ENCODE data around the gene EXOC5.

The EXOC5 gene, protein sequence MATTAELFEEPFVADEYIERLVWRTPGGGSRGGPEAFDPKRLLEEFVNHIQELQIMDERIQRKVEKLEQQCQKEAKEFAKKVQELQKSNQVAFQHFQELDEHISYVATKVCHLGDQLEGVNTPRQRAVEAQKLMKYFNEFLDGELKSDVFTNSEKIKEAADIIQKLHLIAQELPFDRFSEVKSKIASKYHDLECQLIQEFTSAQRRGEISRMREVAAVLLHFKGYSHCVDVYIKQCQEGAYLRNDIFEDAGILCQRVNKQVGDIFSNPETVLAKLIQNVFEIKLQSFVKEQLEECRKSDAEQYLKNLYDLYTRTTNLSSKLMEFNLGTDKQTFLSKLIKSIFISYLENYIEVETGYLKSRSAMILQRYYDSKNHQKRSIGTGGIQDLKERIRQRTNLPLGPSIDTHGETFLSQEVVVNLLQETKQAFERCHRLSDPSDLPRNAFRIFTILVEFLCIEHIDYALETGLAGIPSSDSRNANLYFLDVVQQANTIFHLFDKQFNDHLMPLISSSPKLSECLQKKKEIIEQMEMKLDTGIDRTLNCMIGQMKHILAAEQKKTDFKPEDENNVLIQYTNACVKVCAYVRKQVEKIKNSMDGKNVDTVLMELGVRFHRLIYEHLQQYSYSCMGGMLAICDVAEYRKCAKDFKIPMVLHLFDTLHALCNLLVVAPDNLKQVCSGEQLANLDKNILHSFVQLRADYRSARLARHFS

DNA sequence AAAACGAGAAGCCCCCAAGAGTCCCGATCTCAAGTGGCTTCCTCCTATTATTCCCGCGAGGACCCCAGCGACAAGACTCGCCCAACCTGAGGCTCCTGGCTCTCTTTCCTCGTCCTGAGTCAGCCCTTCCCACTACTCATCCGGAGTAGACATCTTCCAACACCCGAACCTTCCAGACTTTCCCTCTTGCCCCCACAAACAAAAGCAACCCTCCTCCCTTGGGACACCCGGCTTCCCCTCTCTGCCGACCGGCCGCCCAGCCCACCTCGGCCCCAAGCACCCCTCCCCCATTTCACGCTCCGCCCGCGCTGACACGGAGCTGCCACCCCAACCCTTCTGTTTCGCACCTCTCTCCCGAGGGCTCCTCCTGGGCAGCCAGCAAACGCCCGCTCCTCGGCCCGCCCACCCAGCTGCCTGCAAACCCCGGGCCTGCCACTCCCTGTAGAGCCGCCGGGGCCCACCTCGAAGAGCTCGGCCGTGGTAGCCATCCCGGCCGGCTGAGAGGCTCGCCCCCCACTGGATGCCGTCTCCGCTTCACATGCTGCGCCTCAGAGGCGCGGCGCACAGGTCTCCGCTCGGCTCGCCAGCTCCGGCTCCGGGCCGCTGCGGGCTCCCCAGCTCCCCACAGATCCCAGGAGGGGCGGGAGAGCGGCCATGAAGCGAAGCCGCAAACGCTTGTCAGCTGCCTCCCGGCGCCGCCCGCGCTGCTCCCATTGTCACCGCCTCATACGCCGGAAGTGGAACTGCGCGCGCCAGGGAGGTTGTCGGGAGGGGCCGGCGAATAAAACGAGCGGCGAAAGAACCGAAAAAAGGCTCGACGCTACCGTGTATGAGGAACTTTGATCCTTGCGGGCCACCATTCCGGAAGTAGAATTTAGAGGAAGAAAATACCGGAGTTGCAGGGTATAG is at the start of gene EXOC5, which contains the start of gene AP5M1:
TSS of gene EXOC5 (minus strand) at position 745 of the 909 bp plus-strand sequence. CDS start at position 488, 257 bp downstream.
TSS of gene AP5M1 (plus strand) at position 811 of the 909 bp plus-strand sequence. CDS start 344 bp downstream, outside the sequence.
- peak; percentile 94 to 96 for DNase-seq

DNA sequence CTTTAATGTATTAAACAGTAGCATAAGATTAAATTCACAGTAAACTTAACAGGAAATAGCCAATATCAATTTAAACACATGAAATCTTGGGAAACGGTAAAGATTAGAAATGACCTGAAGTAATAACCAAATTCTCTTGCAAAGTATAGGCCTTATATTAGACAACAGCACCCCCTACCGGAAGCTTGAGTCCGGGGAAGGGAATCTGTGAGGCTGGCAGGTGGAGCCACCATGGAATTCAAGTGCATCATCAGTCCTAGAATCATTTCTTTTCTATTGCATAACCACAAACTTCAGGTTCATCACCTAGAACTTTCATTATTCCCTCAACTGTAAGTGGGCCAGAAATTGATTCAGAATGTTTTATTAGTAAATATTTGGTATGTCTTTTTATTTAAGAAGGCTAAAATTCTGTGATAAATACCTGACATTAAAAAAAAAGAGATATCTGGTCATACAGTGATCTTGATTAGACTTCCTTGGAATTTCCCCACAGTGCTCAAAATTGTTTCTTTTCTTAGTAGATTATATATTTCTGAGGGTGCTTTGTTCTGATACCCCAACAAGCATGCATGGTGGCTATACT is 48.6 kb upstream of the EXOC5 start:
- DNase-seq = peak; percentile 50 to 88

DNA sequence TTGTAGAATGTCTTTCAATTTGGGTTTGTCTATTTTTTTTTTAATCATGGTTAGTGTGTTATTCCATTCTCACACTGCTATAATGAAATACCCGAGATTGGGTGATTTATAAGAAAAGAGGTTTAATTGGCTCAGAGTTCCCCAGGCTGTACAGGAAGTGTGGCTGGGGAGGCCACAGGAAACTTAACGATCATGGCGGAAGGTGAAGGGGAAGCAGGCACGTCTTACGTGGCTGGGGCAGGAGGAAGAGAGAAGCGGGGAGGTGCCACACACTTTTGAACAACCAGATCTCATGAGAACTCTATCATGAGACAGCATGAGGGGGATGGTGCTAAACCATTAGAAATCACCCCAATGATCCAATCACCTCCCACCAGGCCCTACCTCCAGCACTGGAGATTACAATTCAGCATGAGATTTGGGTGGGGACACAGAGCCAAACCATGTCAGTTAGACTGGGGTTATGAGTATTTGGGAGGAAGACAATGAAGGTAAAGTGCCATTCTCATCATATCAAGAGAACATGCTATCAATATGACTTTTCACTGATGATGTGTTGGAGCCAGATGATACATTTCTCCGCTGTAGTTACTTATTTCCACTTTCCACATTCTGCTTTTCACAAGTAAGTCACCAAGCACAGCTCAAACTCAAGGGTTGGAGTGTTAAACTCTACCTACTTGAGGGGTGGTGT is 45.8 kb upstream of the EXOC5 start:
- no peak for DNase-seq

DNA sequence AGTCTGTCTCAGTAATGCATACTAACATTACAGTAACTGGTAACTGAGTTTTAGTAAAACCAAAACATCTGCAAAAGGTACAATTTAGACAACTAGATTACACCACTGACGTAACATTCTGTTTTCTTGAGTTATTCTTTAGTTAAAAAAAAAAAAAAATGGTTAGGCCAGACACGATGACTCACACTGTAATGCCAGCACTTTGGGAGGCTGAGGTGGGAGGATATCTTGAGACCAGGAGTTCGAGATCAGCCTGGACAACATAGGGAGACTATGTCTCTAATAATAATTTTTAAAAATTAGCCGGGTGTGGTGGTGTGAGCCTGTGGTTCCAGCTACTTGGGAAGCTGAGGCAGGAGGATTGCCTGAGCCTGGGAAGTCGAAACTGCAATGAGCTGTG is 34.2 kb upstream of the EXOC5 start:
- no peak for DNase-seq

DNA sequence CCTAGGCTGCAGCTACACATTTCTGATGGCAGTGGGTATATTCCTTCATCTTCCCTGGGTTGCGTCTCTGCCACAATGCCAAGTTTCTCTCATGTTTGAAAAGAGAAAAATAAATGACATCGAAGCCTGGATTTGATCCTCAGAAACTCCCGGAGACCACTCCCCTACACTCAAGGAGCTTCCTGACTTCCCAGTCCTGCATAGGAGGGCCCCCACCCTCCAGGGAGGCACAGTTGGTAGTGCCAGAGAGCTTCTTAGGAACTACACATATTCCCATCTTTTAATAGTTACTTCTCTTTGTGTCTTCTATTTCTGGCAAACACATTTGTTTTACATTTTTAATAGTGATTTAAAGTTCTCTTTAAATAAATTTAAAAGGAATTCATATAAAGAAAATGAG is 30.8 kb upstream of the EXOC5 start:
- no peak for DNase-seq

DNA sequence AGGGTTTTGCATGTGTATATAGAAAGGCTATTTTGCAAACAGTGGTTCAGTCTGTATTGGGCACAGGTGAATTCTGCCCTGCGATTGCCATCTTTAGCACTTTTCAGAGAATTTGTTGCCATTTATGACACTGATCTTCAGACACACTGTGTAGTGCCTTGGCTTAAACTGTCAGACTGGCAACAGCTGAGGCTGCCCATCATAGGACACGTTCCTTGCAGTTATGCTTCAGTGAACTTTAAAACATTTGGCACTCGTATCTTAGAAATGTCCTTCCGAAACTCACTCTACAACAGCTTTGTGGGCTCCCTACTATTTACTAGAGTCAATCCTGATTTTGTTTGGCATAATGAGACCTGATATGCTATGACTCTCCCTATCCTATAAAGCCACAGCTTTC is 29.1 kb upstream of the EXOC5 start:
- no peak for DNase-seq

DNA sequence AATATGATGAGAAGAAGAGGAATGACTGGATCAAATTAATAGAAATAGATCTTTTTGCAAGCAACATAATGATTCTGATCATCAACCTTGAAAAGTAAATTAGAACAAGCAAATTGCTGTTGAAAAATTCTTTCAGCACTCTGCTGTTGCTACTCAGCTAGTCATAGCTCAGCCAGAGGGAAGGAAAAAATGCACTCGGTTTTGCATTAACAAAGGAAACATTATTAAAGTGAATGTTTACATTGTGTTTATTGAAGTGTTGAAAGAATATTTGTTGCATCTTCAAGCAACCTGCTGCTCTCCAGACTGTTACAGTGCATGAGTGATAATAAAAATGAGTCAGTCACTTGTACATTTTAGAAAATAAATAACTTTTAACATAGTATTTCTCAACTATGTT is 26.5 kb upstream of the EXOC5 start:
- DNase-seq = no peak

DNA sequence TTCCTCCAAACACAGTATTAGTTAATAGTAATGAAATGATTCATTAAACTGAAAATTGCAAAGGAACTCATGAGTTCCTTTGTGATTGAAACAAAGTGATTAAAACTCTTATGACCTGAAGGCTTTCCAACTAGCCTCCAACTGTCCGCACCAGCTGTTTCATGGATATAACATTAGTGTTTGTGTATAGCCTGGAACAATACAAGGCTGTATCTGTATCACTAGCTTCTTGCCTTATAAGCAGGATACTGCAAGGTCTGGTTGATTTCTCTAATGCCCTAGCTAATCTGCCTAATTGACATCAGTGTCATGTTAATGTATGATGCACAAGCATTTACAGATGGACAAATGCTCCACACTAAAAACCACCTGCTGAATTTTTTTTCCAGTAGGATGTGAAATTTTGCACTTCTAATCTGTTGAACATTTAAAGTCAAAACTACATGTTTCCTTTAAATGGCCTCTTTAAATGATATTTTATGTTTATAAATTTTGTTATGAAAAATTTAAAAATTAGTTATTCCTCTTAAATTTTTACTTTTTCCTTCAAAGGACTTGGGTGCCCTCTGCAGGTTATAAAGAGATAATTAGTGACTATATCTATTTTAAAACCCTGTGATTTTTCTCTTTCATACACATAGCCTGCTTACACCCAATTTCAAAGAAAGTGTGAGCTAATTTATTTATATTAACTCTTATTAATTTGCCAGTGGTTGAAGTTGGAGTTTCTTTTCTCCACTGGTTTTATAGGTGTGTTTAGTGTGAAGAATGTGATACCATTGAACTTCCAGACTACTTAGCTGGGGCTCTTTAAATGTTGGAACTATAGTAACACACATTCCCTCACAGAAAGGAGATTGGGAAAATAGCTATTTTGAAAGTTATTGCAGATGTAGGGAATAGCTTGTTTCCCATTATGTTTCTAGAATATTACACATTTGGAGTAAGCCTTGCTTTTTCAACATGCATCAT is 25.4 kb upstream of the EXOC5 start:
- DNase-seq = no peak

DNA sequence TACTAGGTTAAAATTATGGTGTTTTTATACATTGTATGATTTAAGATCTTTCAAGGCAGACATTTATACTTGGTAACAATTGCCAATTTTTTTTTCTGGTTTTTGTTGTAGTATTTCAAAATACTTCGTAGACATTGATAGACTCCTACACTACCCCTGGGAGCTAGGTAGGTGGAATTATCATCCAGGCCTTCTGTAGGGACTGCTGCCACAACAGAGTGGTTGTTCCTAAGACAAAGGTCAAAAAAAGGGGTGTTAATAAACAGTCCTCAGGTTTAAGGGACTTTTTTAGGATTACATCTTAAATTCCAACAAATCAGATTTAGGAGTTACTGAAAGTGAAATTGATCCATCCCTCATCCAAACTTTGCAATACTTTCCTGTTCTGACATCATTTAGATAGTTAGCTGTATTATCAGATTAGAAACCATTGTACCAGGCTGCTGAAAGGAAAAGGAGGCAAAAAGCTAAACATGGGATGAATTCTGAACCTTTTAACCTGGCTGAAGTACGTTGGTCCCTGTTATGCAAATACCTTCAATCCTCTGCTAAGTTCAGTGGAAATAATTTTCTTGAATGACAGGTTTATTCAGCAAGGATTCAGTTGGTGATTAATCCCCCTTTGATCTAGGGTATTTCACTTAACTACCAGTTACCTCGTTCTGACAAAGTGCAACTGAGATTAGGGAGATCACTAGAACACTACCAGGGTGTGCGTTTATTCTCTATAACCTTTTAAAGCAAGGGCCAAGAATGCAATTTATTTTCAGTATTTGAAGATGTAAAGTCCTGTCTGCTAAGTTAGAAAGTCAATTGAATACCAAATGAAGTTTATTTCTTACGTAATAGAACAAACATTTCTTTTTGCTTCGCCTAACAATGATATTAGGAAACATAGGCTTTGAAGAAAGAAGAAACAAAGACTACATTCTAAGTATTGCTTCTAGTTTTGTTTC is 23.3 kb upstream of the EXOC5 start:
- no peak for DNase-seq

DNA sequence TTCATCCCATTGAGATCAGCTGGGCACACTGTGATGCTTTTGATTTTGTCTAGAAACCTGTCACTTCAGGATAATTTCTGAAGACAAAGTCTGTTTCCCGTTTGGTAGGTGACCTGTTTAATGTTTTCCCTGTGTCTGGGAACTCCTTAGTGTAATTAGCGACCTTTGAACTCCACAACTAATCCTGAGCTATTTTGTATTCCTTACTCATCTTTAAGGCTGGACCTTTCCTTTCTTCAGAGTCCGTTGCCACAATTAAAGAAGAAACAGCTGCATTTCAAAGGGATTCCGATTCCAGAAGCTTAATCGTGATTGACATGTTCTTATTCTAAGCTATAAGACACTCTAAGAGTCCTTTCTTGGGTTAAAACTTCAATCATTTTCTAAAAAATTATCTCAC is 22.0 kb upstream of the EXOC5 start:
- no peak for DNase-seq

DNA sequence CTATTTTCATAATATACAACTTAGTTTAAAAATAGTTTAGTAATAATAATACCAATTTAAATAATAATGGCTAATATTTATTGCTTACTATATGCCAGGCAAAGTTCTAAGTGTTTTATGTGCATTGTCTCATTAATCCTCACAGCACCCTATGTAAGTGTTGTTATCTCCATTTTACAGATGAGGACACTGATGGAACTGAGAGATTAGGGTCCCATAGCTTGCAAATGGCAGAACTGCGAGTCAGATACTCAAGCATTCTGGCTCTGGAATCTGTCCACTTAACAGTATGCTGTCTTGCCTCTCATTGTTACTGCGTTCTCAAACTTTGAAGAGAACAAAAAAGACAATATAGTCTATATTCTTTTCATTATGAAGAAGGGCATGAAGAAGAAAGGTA is 19.0 kb upstream of the EXOC5 start:
- no peak for DNase-seq

DNA sequence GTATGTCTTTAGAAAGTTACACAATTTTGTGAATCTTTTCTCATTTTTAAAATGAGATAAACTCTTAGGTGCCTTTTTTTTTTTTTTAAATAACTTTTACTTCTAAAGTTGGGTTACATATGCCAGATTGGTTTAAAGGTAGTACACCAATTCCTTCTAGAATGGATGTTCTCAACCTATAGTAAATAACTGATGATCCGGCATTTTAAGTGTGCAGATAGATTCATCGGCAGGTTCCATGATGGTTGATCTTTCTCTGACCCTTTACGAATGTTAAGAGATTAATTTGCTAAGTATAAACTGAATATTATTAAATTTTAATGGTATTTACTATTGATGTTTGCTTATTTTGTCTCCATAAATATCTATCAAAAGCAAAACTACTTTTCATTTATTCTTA is 8.4 kb upstream of the EXOC5 start:
- no peak for DNase-seq

DNA sequence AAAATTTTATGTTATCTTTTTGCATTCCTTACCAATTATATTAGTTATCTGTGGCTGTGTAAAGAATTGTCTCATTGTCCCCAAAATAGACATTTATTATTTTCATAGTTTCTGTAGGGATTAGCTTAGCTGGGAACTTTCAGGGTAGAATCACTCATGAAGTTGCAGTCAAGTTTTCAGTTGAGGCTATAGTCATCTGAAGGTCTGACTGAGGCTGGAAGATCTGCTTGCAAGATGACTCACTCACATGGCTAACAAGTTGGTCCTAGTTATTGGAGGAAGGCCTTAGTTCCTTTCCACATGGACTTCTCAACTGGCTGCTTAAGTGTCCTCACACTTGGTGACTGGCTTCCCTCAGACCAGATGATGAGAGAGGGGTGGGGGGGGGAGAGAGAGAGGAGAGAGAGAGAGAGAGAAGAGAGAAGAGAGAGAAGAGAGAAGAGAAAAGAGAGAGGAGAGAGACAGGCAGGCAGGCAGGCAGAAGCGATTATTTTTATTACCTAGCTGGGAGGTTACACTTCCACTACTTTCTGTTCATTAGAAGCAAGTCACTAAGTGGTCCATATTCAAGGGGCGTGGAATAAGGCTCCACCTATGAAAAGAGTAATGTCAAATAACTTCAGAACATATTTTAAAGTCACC is 6.4 kb upstream of the EXOC5 start:
- no peak for DNase-seq

DNA sequence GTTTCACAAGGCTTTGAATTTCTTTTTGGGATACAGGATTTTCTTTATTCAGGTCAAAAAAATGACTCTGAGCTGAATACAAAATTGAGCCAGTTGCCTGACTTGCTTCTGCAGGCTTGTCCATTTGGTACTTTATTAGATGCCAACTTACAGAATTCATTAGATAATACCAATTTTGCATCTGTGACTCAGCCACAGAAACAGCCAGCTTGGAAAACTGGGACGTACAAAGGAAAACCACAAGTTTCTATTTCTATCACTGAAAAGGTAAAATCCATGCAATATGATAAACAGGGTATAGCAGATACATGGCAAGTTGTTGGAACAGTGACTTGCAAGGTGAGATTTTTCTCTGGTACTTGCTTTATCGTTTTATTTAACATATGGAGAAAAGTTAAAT is 5.8 kb upstream of the EXOC5 start:
- no peak for DNase-seq

DNA sequence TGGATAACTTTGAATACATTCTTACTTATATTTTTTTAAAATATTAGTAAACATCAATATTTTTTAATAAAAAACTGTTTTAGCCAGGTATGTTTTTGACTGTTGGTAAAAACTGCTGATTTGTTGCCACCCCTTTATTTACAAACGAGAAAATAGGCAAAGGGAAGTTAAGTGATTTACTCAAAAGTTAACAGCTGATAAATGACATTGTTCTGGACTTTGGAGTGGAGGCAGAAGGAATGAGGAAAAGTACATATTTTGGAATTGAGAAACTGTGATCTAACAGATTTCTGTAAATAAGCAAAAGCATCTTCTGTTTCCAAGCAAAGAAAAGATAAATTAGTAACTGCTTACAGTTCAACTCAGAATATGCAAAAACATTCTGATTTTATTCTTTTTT is 4.5 kb upstream of the EXOC5 start:
- DNase-seq = no peak

DNA sequence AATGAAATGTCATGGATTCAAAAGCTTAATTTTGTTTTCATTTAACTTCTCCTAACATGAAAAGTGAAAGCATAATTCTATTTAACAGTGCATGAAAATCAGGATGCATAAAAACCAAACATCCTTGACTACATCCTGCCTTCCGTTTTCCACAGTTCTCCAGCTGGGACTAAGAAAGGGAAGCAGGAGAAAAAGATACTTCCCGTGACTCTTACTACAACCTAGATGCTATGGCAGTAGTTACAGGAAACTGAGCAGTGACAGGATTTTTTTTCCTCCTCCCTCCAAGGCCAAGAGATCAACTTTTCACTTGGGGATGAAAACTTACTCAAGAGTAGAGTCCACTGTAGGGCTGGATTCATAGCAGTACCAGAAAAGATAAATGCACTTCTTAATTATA is 2.6 kb downstream of the EXOC5 start:
- DNase-seq = peak in 1 of 2 donors; percentile 27

DNA sequence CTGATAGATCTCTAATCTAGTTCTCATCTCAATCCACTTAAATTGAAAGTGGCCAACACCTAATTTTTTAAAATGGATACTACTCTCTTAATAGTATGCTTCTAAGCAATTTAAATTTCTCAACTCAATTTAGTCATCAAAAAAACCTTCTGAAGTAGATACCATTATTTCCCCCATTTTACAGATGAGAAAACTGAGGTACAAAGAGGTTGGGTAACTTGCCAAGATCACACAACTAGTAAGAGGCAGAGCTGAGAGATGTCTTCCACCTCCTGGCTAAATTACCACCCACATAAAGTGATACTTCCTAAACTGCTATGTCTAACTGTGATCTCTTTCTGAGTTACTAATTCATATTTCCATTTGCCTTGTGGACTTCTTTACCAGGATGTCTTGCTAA is 6.6 kb downstream of the EXOC5 start:
- DNase-seq = no peak

DNA sequence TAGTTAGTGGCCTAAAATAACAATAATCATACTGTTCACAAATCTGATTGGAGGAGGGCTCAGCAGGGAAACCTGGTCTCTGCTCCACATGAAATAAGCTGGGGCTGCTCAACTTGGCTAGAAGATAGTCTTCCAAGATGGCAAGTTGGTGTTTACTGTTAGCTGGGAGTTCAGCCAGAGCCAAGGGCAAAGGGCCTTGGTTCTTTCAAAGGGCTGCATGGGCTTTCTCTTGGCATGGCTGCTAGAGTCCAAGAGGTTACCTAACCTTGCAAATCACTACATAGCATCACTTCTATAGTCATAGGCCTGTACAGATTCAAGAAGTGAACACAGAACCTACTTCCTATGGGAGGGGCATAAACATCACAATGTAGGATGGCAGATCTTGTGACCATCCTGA is 7.1 kb downstream of the EXOC5 start:
- DNase-seq = peak in 1 of 2 donors; percentile 20

DNA sequence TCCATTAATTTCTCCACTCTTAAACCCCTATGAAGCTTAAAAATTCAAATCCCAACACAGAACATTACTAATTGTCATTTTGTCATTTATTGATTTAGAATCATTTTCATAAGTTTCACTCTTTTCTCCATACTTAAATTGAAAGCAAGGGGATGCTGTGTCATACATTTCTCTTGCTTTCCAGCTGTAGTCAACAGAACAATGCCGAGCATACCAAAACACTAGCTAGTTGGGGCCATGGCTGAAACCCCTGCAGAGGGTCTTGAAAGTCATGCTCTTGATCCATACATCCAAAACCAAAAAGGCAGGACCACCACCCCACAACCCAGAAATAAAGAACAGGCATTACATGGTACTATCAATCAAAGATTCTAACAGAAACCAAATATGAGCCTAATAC is 9.0 kb downstream of the EXOC5 start:
- DNase-seq = no peak

Measured in inflammatory macrophage treated with lipopolysaccharide for 1 hour (primary cell).